ENCODE data around the gene CGNL1. TPM values are rescaled to one million over a fixed set of nuclear protein-coding genes. Genes with fewer than 3 reads are reported as not detected.
A peak's percentile ranks its signal among the peaks of the same experiment; 100 is the strongest.

Gene CGNL1
- total RNA-seq, 2 donors from 2014 or later = not detected

DNA sequence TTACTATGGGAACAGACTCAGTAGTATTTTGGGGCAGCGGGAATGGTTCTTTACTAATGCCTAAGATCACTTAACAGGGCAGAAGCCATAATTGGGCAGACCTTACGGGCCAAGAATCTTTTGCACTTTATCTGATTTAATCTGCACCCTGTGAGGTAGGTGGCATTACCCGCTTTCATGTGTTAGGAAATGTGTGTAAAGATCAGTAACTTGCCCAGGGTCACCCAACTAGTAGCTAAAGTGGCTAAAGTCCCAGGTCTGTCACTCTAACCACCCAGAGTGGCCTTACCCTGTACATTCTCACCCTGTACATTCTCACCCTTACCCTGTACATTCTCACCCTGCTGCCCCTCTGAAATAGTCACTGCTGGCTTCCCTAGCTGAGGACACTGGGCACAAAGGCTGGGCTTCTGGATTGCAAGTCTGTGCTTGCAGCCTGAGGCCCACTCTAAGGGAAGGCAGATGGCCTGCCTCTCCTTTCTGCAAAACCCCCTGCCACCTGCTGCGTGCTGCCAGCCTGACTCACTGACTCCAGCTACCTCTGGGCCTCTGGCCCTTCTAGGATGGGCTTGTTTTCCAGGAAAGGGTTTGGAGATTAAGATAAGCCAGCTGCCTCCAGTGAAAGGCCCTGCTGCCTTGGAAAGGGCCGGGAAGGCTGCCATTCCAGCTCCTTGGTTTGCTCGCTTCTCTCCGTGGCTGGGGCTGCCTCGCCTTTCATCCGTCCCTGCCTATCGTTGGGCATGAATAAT is 177.9 kb downstream of the CGNL1 start:
- Mint-ChIP-seq H3K27me3 (peaks cover 55% of the 10 kb centered on the region), H3K4me3 (no peak overlapping the region), H3K27ac (no peak overlapping the region), H3K36me3 (ENCODE audit: low read depth) (no peaks in the 10 kb centered on the region), H3K4me1 (peaks cover 2% of the 10 kb centered on the region)
- no peaks in the 10 kb centered on the region for H3K9me3 ChIP-seq (ENCODE audit: control insufficient read depth, low read length, poor library complexity, severe bottlenecking)
- ATAC-seq (no peak), DNase-seq (no peak)

DNA sequence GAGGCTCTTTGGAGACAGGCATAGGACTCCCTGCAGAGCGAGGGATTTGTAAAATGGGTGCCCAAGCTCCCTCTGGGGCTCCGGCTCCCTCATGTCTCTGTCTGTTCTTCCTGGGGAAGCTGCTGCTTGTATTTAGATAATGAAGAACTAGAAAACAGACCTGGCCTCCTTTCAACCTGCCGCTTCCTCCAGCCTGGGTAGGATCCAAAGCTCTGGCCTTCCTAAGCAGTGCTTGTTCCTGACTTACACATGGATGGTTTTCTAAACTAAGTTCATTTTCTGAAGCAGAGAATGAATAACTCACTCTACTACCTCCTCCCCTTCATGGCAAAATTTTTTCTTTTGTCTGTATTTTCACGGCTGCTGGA is 178.5 kb downstream of the CGNL1 start:
- ATAC-seq = no peak
- no peaks in the 10 kb centered on the region for H3K9me3 ChIP-seq (ENCODE audit: control insufficient read depth, low read length, poor library complexity, severe bottlenecking)
- DNase-seq = no peak
- Mint-ChIP-seq H3K27ac (no peak overlapping the region), H3K27me3 (peaks cover 61% of the 10 kb centered on the region), H3K4me1 (peaks cover 2% of the 10 kb centered on the region), H3K4me3 (no peak overlapping the region), H3K36me3 (ENCODE audit: low read depth) (no peaks in the 10 kb centered on the region)

DNA sequence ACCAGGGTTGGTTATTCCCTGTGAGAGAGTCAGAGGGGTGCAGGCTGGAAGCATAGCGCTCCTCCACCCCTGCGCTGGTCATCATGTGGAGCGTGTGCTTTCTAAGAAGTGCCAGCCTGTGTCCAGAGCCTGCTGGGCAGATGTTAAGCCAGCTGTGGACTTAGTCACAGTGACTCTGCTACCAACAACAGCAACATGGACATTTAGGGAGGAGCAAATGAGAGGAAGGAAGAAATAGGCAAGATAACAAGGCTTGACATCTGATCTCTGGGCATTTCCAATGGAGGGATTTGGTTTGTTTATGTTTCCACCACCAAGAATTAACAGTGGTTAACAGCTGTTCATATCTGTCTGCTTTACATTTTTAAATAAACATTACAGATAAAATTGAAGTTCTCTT is 179.0 kb downstream of the CGNL1 start:
- no peak for DNase-seq
- Mint-ChIP-seq H3K4me3 (no peak overlapping the region), H3K36me3 (ENCODE audit: low read depth) (no peaks in the 10 kb centered on the region), H3K4me1 (peaks cover 4% of the 10 kb centered on the region), H3K27ac (no peak overlapping the region), H3K27me3 (peaks cover 66% of the 10 kb centered on the region)
- ATAC-seq = no peak
- no peaks in the 10 kb centered on the region for H3K9me3 ChIP-seq (ENCODE audit: control insufficient read depth, low read length, poor library complexity, severe bottlenecking)

DNA sequence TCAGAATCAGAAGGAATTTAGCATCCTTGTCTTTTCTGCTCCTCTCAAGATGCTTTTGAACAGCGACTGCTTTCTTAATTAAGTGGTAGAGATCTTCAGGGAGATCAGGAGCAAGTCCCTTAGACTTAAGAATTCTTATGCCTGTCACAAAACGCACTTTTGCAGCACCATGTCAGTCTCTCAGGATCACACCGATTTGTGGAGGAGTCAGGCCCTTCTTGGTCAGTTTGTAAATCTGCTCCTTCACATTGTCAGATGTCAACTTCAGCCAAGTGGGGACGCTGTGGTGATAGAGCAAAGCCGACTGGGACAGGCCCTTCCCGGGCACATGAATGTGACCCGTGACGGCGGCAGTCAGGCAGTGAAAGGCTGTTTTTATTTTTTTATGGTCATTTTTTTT is 179.7 kb downstream of the CGNL1 start:
- H3K36me3 Mint-ChIP-seq (ENCODE audit: low read depth) = no peaks in the 10 kb centered on the region
- no peak for DNase-seq
- peaks cover 62% of the 10 kb centered on the region for H3K27me3 Mint-ChIP-seq
- no peak overlapping the region for H3K27ac Mint-ChIP-seq
- no peak for ATAC-seq
- no peak overlapping the region for H3K4me3 Mint-ChIP-seq
- peaks cover 7% of the 10 kb centered on the region for H3K4me1 Mint-ChIP-seq
- H3K9me3 ChIP-seq (ENCODE audit: control insufficient read depth, low read length, poor library complexity, severe bottlenecking) = no peaks in the 10 kb centered on the region

DNA sequence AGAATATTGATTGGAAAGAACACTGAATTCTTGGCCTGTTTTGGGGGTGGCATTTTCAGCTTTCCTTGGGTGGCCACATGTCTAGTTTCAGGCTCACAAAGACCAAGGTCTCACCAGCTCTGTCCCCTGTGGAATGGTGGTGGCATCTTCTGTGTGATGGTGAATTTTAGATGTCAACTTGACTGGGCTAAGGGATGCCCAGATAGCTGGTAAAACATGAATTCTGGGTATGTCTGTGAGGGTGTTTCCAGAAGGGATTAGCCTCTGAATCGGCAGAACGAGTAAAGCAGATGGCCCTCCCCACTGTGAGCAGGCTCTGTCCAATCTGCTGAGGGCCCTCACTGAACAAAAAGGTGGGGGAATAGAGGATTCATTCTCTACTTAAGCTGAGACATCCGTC is 181.0 kb downstream of the CGNL1 start:
- DNase-seq (no peak), ATAC-seq (no peak)
- H3K4me3 Mint-ChIP-seq = no peak overlapping the region
- peaks cover 8% of the 10 kb centered on the region for H3K4me1 Mint-ChIP-seq
- H3K36me3 Mint-ChIP-seq (ENCODE audit: low read depth) = no peaks in the 10 kb centered on the region
- no peak overlapping the region for H3K27ac Mint-ChIP-seq
- H3K9me3 ChIP-seq (ENCODE audit: control insufficient read depth, low read length, poor library complexity, severe bottlenecking) = no peaks in the 10 kb centered on the region
- peaks cover 50% of the 10 kb centered on the region for H3K27me3 Mint-ChIP-seq

DNA sequence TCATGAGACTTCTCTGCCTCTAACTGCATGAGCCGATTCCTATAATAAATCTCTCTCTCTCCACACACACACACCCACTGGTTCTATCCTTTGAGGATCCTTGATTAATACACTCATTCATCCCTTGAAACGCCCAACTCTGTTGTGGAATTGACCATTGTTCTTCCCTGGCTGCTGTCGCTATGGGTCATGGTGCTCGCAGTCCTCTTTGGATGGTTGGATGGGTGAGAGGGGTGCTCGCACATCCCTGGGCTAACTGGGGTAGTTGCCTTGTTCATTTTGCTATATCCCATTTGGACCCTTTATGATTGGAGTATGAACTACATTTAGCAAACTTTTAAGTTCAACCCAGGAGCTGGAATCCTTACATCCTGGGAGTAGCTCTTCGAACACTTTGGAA is 181.5 kb downstream of the CGNL1 start:
- H3K9me3 ChIP-seq (ENCODE audit: control insufficient read depth, low read length, poor library complexity, severe bottlenecking) = no peaks in the 10 kb centered on the region
- H3K27ac Mint-ChIP-seq = no peak overlapping the region
- no peaks in the 10 kb centered on the region for H3K36me3 Mint-ChIP-seq (ENCODE audit: low read depth)
- H3K4me1 Mint-ChIP-seq = peaks cover 11% of the 10 kb centered on the region
- no peak for DNase-seq
- H3K4me3 Mint-ChIP-seq = no peak overlapping the region
- no peak for ATAC-seq
- H3K27me3 Mint-ChIP-seq = peaks cover 50% of the 10 kb centered on the region

DNA sequence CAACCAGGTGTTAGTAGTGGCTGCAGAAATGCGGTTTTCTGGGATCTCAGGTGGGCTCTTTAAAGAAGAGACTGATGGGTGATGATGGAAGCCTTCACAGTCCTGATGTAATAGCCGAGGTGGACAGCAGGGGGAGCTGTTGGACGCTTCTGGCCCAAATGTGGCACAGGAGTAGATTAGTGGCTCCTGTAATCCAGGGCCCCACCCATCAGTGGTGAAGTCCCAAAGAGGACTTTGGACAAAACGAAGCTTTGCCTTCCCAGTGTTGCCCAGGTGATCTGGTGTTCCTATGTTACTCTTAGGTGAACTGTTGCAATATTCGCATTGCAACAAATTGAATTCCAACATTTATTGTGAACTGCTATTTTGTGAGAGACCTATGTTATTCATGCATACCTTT is 183.6 kb downstream of the CGNL1 start:
- Mint-ChIP-seq H3K36me3 (ENCODE audit: low read depth) (no peaks in the 10 kb centered on the region), H3K27ac (no peak overlapping the region), H3K4me1 (peaks cover 18% of the 10 kb centered on the region), H3K27me3 (peaks cover 41% of the 10 kb centered on the region), H3K4me3 (no peak overlapping the region)
- ATAC-seq (peak; percentile 62), DNase-seq (peak; percentile 33 to 59 (median 48))
- H3K9me3 ChIP-seq (ENCODE audit: control insufficient read depth, low read length, poor library complexity, severe bottlenecking) = no peaks in the 10 kb centered on the region

DNA sequence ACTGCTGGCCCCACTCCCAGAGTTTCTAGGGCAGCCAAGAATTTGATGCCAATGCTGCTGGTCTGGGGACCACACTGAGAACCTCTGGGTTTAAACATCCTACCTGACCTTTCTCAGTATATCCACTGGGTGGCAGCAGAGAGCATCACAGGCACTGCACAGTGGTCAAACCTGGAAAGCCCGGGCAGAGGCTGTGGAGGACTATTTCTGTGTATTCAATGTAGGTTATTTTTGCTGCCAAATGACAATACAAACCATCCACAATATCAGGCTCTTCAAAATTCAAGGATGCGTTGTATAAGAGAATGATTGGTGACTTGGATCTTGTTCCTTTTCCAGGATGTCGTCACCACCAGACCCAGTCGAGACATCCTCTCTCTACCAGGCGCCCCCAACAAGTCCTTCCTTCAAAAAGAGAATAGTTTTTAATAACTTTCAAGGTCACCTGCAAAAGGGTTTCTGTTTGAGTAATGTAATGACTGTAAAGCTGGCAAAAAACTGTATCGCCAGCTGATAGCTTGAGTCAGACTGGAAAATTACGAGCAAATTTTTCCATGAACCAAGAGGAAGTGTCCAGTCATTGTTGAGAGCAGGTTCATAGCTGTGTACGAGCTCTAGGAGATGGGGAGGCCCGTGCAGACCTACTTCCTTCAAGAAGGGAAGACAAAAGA is 184.9 kb downstream of the CGNL1 start:
- Mint-ChIP-seq H3K36me3 (ENCODE audit: low read depth) (no peaks in the 10 kb centered on the region), H3K4me3 (peak overlapping the region; percentile 49), H3K4me1 (peaks cover 27% of the 10 kb centered on the region), H3K27me3 (peaks cover 28% of the 10 kb centered on the region), H3K27ac (peak overlapping the region; percentile 77)
- DNase-seq (peak; percentile 35 to 55 (median 36)), ATAC-seq (peak; percentile 68)
- no peaks in the 10 kb centered on the region for H3K9me3 ChIP-seq (ENCODE audit: control insufficient read depth, low read length, poor library complexity, severe bottlenecking)

DNA sequence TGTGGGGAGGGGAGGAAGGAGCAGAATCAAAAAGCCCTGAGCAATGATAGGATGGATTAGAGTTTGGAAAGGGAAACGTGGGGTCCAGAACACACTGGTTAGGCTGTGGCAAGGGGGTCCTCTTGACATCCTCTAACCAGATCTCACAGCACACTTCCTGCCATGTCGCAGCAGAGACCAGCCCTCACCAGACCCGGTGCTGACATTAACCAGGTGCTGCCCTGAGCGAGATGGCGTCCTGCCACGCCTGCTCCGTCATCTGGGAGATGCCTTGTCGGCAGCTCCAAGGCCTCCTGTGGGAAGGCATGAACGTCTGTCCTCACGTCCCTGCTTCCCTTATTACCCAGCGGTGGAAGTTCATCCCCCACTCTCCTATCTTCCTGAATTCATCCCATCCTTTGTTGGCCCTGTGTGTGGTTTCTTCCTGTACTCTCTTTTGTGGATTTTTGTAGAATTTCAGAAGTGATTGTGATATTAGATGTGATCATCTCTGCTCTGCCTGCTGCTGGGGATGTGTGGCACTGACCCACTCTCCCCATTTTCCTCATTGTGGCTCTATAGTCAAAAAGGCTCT is 186.0 kb downstream of the CGNL1 start:
- Mint-ChIP-seq H3K4me1 (peaks cover 28% of the 10 kb centered on the region), H3K27me3 (peaks cover 28% of the 10 kb centered on the region), H3K27ac (peak overlapping the region; percentile 77), H3K4me3 (peak overlapping the region; percentile 41), H3K36me3 (ENCODE audit: low read depth) (no peaks in the 10 kb centered on the region)
- no peak for DNase-seq
- no peak for ATAC-seq
- H3K9me3 ChIP-seq (ENCODE audit: control insufficient read depth, low read length, poor library complexity, severe bottlenecking) = no peaks in the 10 kb centered on the region

DNA sequence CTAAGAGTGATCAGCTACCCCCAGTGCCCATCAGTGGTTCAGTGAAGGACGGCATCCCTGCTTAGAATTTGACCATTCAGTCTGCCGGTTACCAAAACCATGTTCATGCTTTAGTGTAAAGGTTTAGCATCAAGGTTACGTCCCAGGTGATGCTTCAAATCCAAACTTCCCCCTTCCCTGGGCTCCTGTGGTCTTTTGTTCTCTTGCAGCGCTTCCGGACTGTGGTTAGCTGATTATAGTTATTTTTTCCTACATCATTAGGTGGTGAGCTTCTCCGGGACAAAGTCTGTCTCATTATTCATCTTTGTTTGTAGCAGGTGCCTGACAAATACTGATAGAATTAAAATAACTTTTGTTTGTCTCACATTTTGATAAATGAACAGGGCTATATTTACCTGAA is 187.1 kb downstream of the CGNL1 start:
- peaks cover 33% of the 10 kb centered on the region for H3K27me3 Mint-ChIP-seq
- peaks cover 2% of the 10 kb centered on the region for H3K36me3 Mint-ChIP-seq (ENCODE audit: low read depth)
- ATAC-seq (no peak), DNase-seq (no peak)
- peak overlapping the region; percentile 77 for H3K27ac Mint-ChIP-seq
- H3K9me3 ChIP-seq (ENCODE audit: control insufficient read depth, low read length, poor library complexity, severe bottlenecking) = no peaks in the 10 kb centered on the region
- peaks cover 28% of the 10 kb centered on the region for H3K4me1 Mint-ChIP-seq
- no peak overlapping the region for H3K4me3 Mint-ChIP-seq

DNA sequence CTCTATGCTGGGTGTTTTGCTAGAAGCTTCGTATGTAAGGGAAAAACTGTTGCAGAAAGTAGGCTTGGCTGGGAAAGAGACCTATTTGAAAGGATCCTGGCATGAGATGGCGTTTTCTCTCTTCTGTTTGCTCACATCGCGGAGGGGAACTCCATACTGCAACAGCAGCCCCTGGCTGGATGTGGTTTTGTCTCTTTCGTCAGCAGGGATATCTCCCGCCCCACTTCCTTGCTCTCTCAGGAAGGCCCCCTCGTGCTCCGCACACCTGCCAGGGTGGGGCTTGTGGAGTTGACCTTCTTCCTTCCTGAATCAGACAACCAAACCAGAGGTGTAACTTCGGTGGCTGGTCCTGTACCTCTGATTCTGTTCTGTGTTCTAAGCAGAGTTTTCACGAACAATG is 189.0 kb downstream of the CGNL1 start:
- H3K27me3 Mint-ChIP-seq = peaks cover 34% of the 10 kb centered on the region
- no peaks in the 10 kb centered on the region for H3K9me3 ChIP-seq (ENCODE audit: control insufficient read depth, low read length, poor library complexity, severe bottlenecking)
- ATAC-seq (peak; percentile 94), DNase-seq (peak in 2 of 3 donors; percentile 29 to 35)
- peak overlapping the region; percentile 45 for H3K27ac Mint-ChIP-seq
- peaks cover 25% of the 10 kb centered on the region for H3K4me1 Mint-ChIP-seq
- peak overlapping the region; percentile 67 for H3K4me3 Mint-ChIP-seq
- peaks cover 4% of the 10 kb centered on the region for H3K36me3 Mint-ChIP-seq (ENCODE audit: low read depth)

DNA sequence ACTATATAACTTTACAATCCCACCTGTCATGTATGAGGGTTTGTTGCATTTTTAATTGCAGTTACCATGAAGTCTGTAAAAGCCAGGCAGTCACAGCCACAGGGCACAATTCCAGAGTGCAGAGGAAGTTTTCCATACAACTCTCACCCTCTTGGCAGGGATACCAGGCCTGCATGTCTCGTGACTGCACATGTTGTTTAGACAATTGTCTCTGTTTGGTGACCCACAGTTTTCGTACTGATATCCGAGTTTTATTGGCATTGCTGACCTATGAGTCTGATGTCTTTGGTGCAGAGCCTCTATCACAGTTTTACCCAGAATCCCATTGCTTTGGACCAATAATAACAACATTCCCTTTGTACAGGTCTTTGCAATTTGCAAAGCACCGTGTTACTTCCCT is 190.5 kb downstream of the CGNL1 start:
- ATAC-seq = no peak
- Mint-ChIP-seq H3K4me3 (no peak overlapping the region), H3K4me1 (peaks cover 23% of the 10 kb centered on the region), H3K27ac (no peak overlapping the region), H3K27me3 (peaks cover 49% of the 10 kb centered on the region), H3K36me3 (ENCODE audit: low read depth) (peaks cover 4% of the 10 kb centered on the region)
- H3K9me3 ChIP-seq (ENCODE audit: control insufficient read depth, low read length, poor library complexity, severe bottlenecking) = no peaks in the 10 kb centered on the region
- DNase-seq = no peak

DNA sequence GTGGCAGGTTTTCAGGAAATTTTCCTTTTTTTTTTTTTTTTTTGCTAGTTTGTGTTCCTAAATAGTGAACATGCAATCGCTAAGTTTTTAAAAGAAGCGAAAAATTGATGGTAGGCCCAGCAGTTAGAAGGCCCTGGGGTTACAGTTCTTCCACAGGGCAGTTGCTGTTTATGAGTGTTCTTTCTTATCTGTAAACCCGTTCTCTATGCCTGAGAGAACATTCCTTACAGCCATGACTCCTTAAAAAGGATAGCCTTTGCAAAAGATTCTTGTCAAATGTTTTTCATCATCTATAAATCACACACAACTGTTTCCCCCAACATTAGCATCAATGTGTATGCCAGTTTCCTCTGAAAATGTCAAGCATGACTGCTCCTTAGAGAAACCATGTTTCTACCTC is 191.6 kb downstream of the CGNL1 start:
- H3K36me3 Mint-ChIP-seq (ENCODE audit: low read depth) = peaks cover 4% of the 10 kb centered on the region
- peaks cover 17% of the 10 kb centered on the region for H3K4me1 Mint-ChIP-seq
- no peak for ATAC-seq
- H3K4me3 Mint-ChIP-seq = no peak overlapping the region
- peak overlapping the region; percentile 54 for H3K27ac Mint-ChIP-seq
- H3K9me3 ChIP-seq (ENCODE audit: control insufficient read depth, low read length, poor library complexity, severe bottlenecking) = no peaks in the 10 kb centered on the region
- peaks cover 50% of the 10 kb centered on the region for H3K27me3 Mint-ChIP-seq
- no peak for DNase-seq
